HG03457 (cell line): ENCODE results near the gene MDH2.
"Not testable (repeated sequence)": the region's sequence is repeated elsewhere in the genome, so short reads cannot be mapped to it uniquely, and the experiment has no call there.

Source experiments
- ATAC-seq: cut with Tn5 transposase; IDR thresholded peaks from one replicate; pipeline ENCODE4 v1.9.1; 2021; ENCODE audit warnings: moderate number of reproducible peaks; ENCODE audit not compliant: unreplicated experiment

Gene MDH2

GRCh38 chr7:76108540-76109233 is 60.8 kb downstream of the MDH2 start:
- ATAC-seq: no peak

GRCh38 chr7:76113042-76113630 is 65.2 kb downstream of the MDH2 start:
- ATAC-seq: not testable (repeated sequence)

GRCh38 chr7:76114742-76115141 is 66.8 kb downstream of the MDH2 start:
- not testable (repeated sequence) for ATAC-seq
